ENCODE data around the gene OTOGL. TPM values are rescaled to one million over a fixed set of nuclear protein-coding genes. Genes with fewer than 3 reads are reported as not detected.
"Not testable (repeated sequence)": the region's sequence is repeated elsewhere in the genome, so short reads cannot be mapped to it uniquely, and the experiment has no call there.

The OTOGL gene
- total and polyA plus RNA-seq, 9 donors, result 0.05 to 0.26 (median 0.12) TPM; not detected in 2

DNA sequence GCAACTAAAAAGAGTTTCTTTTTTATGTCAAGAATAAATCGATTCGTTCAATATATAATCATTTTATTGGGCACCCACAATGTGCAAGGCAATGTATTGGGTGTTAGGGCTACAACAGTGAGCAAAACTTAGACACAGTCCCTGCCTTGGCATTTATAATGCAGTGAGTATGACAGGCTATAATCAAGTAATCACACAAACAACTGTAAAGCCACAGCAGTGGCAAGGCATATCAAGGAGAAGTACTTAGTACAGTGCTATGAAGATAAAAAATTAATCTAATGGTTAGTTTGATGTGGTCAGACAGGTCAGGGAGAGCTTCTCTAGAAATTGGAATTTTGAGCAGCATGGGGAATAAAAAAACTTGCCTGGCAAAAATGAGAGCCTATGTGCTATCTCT is 39.5 kb upstream of the OTOGL start:
- H3K4me1 ChIP-seq (ENCODE audit: insufficient read depth), result peaks cover 2% of the 10 kb centered on the region
- no peaks in the 10 kb centered on the region for H3K36me3 ChIP-seq

DNA sequence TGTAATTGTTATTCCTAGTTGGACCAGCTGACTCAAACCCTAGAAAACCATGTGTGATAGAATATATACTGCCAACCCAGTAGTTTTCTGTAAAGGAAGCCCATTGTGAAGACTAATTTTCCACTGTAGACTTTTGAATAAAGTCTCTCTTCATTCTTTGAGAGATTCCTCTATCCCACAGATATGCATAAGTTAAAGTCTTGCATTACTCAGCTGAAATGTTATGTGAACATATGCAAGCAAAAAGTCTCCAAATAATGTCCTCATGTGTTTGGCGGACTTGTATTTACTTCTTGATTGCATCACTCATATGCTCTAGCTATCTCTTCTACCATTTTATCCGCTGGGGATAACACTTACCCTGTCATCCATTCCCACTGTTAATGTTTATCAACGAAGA is 35.1 kb upstream of the OTOGL start:
- Histone ChIP-seq H3K4me1 (ENCODE audit: insufficient read depth) (no peaks in the 10 kb centered on the region), H3K4me3 (no peak overlapping the region), H3K27me3 (no peaks in the 10 kb centered on the region), H3K9me3 (no peaks in the 10 kb centered on the region), H3K27ac (no peak overlapping the region), H3K36me3 (no peaks in the 10 kb centered on the region)
- intact Hi-C loops (cut with DNase I), result no loop called here
- no peak for DNase-seq
- TF ChIP-seq EP300 (IDR thresholded peaks at IDR 0.05), result no peak
- no peak for TF ChIP-seq POLR2A (IDR thresholded peaks at IDR 0.05)
- TF ChIP-seq, protein P1, sequence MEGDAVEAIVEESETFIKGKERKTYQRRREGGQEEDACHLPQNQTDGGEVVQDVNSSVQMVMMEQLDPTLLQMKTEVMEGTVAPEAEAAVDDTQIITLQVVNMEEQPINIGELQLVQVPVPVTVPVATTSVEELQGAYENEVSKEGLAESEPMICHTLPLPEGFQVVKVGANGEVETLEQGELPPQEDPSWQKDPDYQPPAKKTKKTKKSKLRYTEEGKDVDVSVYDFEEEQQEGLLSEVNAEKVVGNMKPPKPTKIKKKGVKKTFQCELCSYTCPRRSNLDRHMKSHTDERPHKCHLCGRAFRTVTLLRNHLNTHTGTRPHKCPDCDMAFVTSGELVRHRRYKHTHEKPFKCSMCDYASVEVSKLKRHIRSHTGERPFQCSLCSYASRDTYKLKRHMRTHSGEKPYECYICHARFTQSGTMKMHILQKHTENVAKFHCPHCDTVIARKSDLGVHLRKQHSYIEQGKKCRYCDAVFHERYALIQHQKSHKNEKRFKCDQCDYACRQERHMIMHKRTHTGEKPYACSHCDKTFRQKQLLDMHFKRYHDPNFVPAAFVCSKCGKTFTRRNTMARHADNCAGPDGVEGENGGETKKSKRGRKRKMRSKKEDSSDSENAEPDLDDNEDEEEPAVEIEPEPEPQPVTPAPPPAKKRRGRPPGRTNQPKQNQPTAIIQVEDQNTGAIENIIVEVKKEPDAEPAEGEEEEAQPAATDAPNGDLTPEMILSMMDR (IDR thresholded peaks at IDR 0.05), result no peak
- WGBS, 3 donors, result 86 to 92% (median 91%) methylated on average over 3 of the region's 3 CpGs

More for the DNA sequence above, 39.5 kb upstream of the OTOGL start:
- Histone ChIP-seq H3K9me3 (no peaks in the 10 kb centered on the region), H3K27me3 (no peaks in the 10 kb centered on the region), H3K4me3 (no peak overlapping the region), H3K27ac (no peak overlapping the region)
- no peak for DNase-seq
- TF ChIP-seq, protein P1 (IDR thresholded peaks at IDR 0.05), result no peak
- TF ChIP-seq POLR2A (IDR thresholded peaks at IDR 0.05) (no peak), EP300 (IDR thresholded peaks at IDR 0.05) (no peak)
- 41 to 91% (median 64%) methylated on average over 2 of the region's 2 CpGs for WGBS, 3 donors
- intact Hi-C loops (cut with DNase I), result loop anchor here in 1 of 4 donors (10.0 kb wide), 1 partner anchor 125 kb away; the partner anchor contains the start of gene PPP1R12A

DNA sequence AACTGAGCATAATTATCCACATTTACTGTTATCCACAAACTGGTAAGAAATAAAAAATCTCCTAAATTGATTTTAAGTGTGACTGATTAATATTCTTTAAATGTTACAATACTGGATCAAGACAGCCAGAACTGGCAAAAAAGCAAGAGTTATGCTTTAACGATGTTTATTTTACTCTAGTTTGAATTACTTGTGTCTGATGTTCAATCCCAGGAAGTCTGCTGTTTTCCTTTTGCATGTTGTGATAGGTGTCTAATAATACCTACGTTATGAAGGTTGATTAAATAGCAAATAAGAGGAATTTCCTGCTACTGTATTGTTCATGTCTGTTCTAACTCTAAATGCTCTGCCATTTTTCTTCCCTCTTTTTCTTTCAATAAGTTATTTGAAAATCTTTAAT is 34.4 kb upstream of the OTOGL start:
- no peak for DNase-seq
- no peak for TF ChIP-seq EP300 (IDR thresholded peaks at IDR 0.05)
- Histone ChIP-seq H3K27ac (no peak overlapping the region), H3K4me3 (no peak overlapping the region), H3K4me1 (ENCODE audit: insufficient read depth) (no peaks in the 10 kb centered on the region), H3K27me3 (no peaks in the 10 kb centered on the region), H3K36me3 (no peaks in the 10 kb centered on the region), H3K9me3 (no peaks in the 10 kb centered on the region)
- intact Hi-C loops (cut with DNase I), result no loop called here
- WGBS, 3 donors, result 39 to 63% (median 46%) methylated on average over 2 of the region's 2 CpGs

DNA sequence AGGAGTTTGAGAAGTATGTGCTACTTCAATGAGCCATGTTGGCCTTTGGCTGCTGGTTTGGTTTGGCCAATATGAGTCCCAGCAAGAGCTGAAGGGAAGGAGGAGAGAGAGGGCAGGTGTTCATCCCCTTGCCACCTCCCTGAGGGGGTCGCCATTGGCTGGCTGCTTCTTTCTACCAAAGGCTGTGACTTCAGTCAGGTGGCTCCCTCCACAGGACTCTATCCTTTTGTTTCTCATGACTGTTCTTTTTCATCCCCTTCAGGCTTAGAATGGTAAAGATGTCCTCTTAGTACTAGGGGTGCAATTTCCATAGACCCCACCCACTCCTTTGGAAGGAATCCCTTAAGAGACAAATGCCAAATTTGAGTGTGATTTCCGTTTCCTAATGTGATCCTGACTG is 31.2 kb upstream of the OTOGL start:
- 53 to 68% (median 63%) methylated on average over 2 of the region's 2 CpGs for WGBS, 3 donors
- Histone ChIP-seq H3K36me3 (no peaks in the 10 kb centered on the region), H3K4me3 (no peak overlapping the region), H3K9me3 (no peaks in the 10 kb centered on the region), H3K27ac (no peak overlapping the region), H3K4me1 (ENCODE audit: insufficient read depth) (no peaks in the 10 kb centered on the region), H3K27me3 (no peaks in the 10 kb centered on the region)
- no peak for DNase-seq
- no peak for TF ChIP-seq EP300 (IDR thresholded peaks at IDR 0.05)
- TF ChIP-seq, protein P1 (IDR thresholded peaks at IDR 0.05), result no peak
- intact Hi-C loops (cut with DNase I), result no loop called here

DNA sequence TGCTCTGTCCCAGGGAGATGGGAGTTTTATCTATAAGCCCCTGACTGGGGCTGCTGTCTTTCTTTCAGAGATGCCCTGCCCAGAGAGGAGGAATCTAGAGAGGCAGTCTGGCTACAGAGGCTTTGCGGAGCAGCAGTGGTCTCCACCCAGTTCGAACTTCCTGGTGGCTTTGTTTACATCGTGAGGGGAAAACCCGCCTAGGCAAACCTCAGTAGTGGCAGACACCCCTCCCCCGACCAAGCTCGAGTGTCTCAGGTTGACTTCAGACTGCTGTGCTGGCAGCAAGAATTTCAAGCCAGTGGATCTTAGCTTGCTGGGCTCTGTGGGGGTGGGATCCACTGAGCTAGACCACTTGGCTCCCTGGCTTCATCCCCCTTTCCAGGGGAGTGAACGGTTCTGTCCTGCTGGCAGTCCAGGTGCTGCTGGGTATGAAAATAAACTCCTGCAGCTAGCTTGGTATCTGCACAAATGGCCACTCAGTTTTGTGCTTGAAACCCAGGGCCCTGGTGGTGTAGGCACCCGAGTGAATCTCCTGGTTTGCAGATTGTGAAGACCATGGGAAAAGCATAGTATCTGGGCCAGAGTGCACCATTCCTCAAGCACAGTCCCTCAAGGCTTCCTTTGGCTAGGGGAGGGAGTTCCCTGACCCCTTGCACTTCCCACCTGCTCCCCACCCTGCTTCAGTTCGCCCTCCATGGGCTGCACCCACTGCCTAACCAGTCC is 15.3 kb upstream of the OTOGL start:
- H3K36me3 ChIP-seq; H3K9me3 ChIP-seq; H3K4me3 ChIP-seq; H3K27ac ChIP-seq; H3K27me3 ChIP-seq; intact Hi-C loops (cut with DNase I); H3K4me1 ChIP-seq (ENCODE audit: insufficient read depth); DNase-seq: not testable (repeated sequence)
- WGBS, 3 donors, result 55 to 57% (median 56%) methylated on average over 9 of the region's 9 CpGs

Data from ovary (tissue), 9 donors.